GF-D8 (cell line): ENCODE data around the gene PKP4.

ENCODE experiments used
- DNase-seq: peaks from one replicate; lab custom pipeline; 2025; lab: John Stamatoyannopoulos, UW

Gene PKP4

GRCh38 chr2:158651358-158652057 lies 194.8 kb downstream of the PKP4 start:
- DNase-seq = no peak

- no peak for DNase-seq
These were observed 198.9 kb downstream of the PKP4 start for GRCh38 chr2:158655628-158656027.

- no peak for DNase-seq
These were observed 199.9 kb downstream of the PKP4 start for GRCh38 chr2:158656492-158657229.

- no peak for DNase-seq
These were observed 201.6 kb downstream of the PKP4 start for GRCh38 chr2:158658396-158658795.

- DNase-seq = no peak
These were observed 202.7 kb downstream of the PKP4 start for GRCh38 chr2:158659483-158659882.

GRCh38 chr2:158661231-158661630 lies 204.5 kb downstream of the PKP4 start:
- DNase-seq = no peak

- no peak for DNase-seq
These were observed 205.7 kb downstream of the PKP4 start for GRCh38 chr2:158662421-158662820.

- no peak for DNase-seq
These were observed 207.0 kb downstream of the PKP4 start for GRCh38 chr2:158663796-158664195.

- DNase-seq = no peak
These were observed 208.2 kb downstream of the PKP4 start for GRCh38 chr2:158664987-158665386.

GRCh38 chr2:158665536-158666302 lies 209.0 kb downstream of the PKP4 start:
- DNase-seq = no peak

GRCh38 chr2:158666969-158667368 lies 210.2 kb downstream of the PKP4 start:
- DNase-seq = no peak

GRCh38 chr2:158667586-158667985 lies 210.8 kb downstream of the PKP4 start:
- DNase-seq = no peak

GRCh38 chr2:158668001-158668765 lies 211.4 kb downstream of the PKP4 start:
- no peak for DNase-seq

- DNase-seq = no peak
These were observed 213.5 kb downstream of the PKP4 start for GRCh38 chr2:158670292-158670691.

GRCh38 chr2:158671360-158672245 lies 214.9 kb downstream of the PKP4 start:
- DNase-seq = no peak

GRCh38 chr2:158676295-158676694 lies 219.5 kb downstream of the PKP4 start:
- no peak for DNase-seq

GRCh38 chr2:158676696-158677095 lies 219.9 kb downstream of the PKP4 start:
- no peak for DNase-seq

GRCh38 chr2:158677542-158677941 lies 220.8 kb downstream of the PKP4 start:
- no peak for DNase-seq

GRCh38 chr2:158681816-158682215 lies 225.1 kb downstream of the PKP4 start:
- no peak for DNase-seq

GRCh38 chr2:158685646-158686045 lies 228.9 kb downstream of the PKP4 start:
- no peak for DNase-seq

- DNase-seq = no peak
These were observed 229.5 kb downstream of the PKP4 start for GRCh38 chr2:158686210-158686691.
